K562 (cell line): ENCODE measurements around the gene PGBD1. TPM values are rescaled to one million over a fixed set of nuclear protein-coding genes. Genes with fewer than 3 reads are reported as not detected.

Source experiments
- ADNP ChIP-seq: fragments of 200-800 bp; sonication (Bioruptor generic); IDR thresholded peaks from 2 replicates; pipeline ENCODE4 v1.6.1; 2016; ENCODE audit warnings: missing genetic modification characterization, missing compliant biosample characterization
- FIP1L1 ChIP-seq: fragments of 200-400 bp; formaldehyde crosslinking; IDR thresholded peaks from 2 replicates; pipeline ENCODE4 v1.6.1; 2018; ENCODE audit warnings: mild to moderate bottlenecking, low read depth, low read length; ENCODE audit not compliant: poor library complexity, severe bottlenecking
- KDM5B ChIP-seq: fragments of 200-600 bp; sonication (generic); IDR thresholded peaks from 2 replicates; pipeline ENCODE4 v1.6.1; 2012; ENCODE audit warnings: low read depth, mild to moderate bottlenecking, moderate library complexity, low read length, control low read depth, inconsistent platforms; ENCODE audit not compliant: insufficient replicate concordance
- NCOA2 ChIP-seq, 2 experiments: fragments of 450-650 bp; IDR thresholded peaks; 2 replicates each; pipeline ENCODE4 v1.6.1; 2018; ENCODE audit warnings: mild to moderate bottlenecking in 2 of 2, moderate library complexity in 1 of 2; ENCODE audit not compliant: partially characterized antibody in 2 of 2
- PCBP2 ChIP-seq: fragments of 200-400 bp; formaldehyde crosslinking; IDR thresholded peaks from 2 replicates; pipeline ENCODE4 v1.6.1; 2018; ENCODE audit warnings: low read length, low read depth, mild to moderate bottlenecking, moderate library complexity; ENCODE audit not compliant: poor library complexity, severe bottlenecking
- POLR2G ChIP-seq: fragments of 200-400 bp; formaldehyde crosslinking; IDR thresholded peaks from 2 replicates; pipeline ENCODE4 v1.6.1; 2017; ENCODE audit warnings: low read depth, mild to moderate bottlenecking, antibody characterized with exemption, low read length, moderate library complexity
- PPARD ChIP-seq: fragments of 250-450 bp; sonication (Bioruptor Pico); IDR thresholded peaks from 2 replicates; pipeline ENCODE4 v1.8.0; 2022; ENCODE audit warnings: inconsistent platforms, mild to moderate bottlenecking, moderate library complexity
- ZNF143 ChIP-seq: sonication (generic); formaldehyde crosslinking; IDR thresholded peaks from 2 replicates; pipeline ENCODE4 v1.9.0; 2022; ENCODE audit warnings: mild to moderate bottlenecking, missing genetic modification reagents
- ZNF583 ChIP-seq: fragments of 250-450 bp; sonication (Bioruptor Pico); IDR thresholded peaks from 2 replicates; pipeline ENCODE4 v1.4.0; 2020
- ZNF79 ChIP-seq: fragments of 250-450 bp; sonication (Bioruptor Pico); IDR thresholded peaks from 2 replicates; pipeline ENCODE4 v1.4.0; 2020; ENCODE audit warnings: low read depth, mild to moderate bottlenecking, moderate library complexity
- polyA plus RNA-seq, 8 experiments: library from polyadenylated mRNA; depleted of rRNA in 4 of 8; stranded (reverse) in 5 of 8; unstranded in 3 of 8; fragments of >200 nt; fragmentation: Nextera tagmentation in 2 of 8; fragmentation: Illumina TruSeq in 1 of 8; extraction: Ambion mirVana in 2 of 8; extraction: Trizol in 1 of 8; gene quantifications; 2 replicates each; pipeline versions ENCODE4 v1.2.1 to v1.2.3, GENCODE V29; 2011 to 2014; ENCODE audit warnings: inconsistent platforms in 1 of 8, missing spikeins in 1 of 8
- total RNA-seq, 7 experiments: library from RNA; depleted of rRNA in 6 of 7; stranded (reverse); fragments of >200 nt in 6 of 7; fragmentation: Illumina TruSeq in 2 of 7; extraction: Trizol in 2 of 7; gene quantifications; 2 replicates each; pipeline versions ENCODE4 v1.2.1 to v1.2.3, GENCODE V29; 2011 to 2021; ENCODE audit warnings: low replicate concordance in 1 of 7
- TF ChIP-seq, protein P1 (sequence below), 2 experiments: fragments of 450-650 bp in 1 of 2; sonication (generic) in 1 of 2; formaldehyde crosslinking in 1 of 2; IDR thresholded peaks; 2 replicates each; pipeline versions ENCODE4 v1.7.1 to v1.9.0; 2016 to 2022; ENCODE audit warnings: inconsistent platforms in 1 of 2, mild to moderate bottlenecking in 1 of 2, missing genetic modification reagents in 1 of 2
- TF ChIP-seq, protein P2 (sequence below): IDR thresholded peaks from 3 replicates; pipeline ENCODE4 v1.6.1; 2011; ENCODE audit warnings: borderline replicate concordance, mild to moderate bottlenecking, moderate library complexity; ENCODE audit not compliant: insufficient read length; ENCODE audit errors: extremely low read depth

The PGBD1 gene
- total and polyA plus RNA-seq, 9 of the 15 experiments (the other 6 are each of a cell fraction or from before 2014, with no cell fraction given) = 3.3 to 9.0 (median 7.3) TPM

DNA sequence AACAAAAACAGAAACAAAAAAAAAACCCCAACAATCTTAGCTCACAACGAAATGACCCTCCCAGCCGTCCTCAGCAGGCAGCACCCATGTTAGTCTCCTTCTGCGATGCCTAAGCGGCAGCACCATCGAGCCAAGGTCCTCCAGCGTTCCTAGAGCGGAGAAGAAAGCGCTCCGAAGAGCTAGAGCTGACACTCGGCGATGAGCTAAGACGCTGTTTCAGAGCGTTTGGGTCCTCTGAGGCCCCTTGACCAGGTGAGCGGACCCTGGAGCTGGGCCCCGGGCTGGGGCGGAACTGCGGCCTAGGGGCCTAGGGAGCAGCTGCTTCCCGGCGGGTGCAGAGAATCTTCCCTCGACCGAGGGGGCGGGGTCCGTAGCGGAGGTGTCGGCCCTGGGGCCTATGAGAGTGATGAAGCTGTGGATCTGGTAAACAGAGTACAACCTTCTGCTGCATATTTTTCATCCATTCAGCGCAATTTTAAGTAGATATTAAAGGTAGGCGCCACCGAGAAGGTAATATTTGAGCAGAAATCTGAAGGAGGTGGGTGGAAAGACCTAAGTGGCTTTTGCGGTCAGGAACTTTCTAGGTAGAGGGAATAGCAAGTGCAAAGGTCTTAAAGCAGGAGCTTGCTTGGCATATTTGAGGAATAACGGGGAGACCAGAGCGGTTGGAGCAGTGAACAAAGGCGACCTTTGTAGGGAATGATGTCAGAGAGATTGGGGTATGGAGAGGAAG is 14.2 kb upstream of the PGBD1 start, which contains the start of gene ZSCAN26 (continued):
- TF ChIP-seq ZNF583 (CRISPR knock-in tag) (peak; percentile 82; the same call in 1 of the 2 replicates), FIP1L1 (no peak), POLR2G (peak; percentile 92), KDM5B (peak; percentile 93), PPARD (CRISPR knock-in tag) (no peak), ZNF79 (no peak), ZNF143 (CRISPR knock-in tag) (no peak), PCBP2 (no peak), NCOA2 (IDR thresholded peaks at IDR 0.05; ENCODE audit: partially characterized antibody in 2 of 2) (no peak), ADNP (tag) (no peak)
- TF ChIP-seq, protein P1, sequence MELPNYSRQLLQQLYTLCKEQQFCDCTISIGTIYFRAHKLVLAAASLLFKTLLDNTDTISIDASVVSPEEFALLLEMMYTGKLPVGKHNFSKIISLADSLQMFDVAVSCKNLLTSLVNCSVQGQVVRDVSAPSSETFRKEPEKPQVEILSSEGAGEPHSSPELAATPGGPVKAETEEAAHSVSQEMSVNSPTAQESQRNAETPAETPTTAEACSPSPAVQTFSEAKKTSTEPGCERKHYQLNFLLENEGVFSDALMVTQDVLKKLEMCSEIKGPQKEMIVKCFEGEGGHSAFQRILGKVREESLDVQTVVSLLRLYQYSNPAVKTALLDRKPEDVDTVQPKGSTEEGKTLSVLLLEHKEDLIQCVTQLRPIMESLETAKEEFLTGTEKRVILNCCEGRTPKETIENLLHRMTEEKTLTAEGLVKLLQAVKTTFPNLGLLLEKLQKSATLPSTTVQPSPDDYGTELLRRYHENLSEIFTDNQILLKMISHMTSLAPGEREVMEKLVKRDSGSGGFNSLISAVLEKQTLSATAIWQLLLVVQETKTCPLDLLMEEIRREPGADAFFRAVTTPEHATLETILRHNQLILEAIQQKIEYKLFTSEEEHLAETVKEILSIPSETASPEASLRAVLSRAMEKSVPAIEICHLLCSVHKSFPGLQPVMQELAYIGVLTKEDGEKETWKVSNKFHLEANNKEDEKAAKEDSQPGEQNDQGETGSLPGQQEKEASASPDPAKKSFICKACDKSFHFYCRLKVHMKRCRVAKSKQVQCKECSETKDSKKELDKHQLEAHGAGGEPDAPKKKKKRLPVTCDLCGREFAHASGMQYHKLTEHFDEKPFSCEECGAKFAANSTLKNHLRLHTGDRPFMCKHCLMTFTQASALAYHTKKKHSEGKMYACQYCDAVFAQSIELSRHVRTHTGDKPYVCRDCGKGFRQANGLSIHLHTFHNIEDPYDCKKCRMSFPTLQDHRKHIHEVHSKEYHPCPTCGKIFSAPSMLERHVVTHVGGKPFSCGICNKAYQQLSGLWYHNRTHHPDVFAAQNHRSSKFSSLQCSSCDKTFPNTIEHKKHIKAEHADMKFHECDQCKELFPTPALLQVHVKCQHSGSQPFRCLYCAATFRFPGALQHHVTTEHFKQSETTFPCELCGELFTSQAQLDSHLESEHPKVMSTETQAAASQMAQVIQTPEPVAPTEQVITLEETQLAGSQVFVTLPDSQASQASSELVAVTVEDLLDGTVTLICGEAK (IDR thresholded peaks at IDR 0.05) = peak; percentile 59
- TF ChIP-seq, protein P1 (CRISPR knock-in tag; IDR thresholded peaks at IDR 0.05) = no peak
- TF ChIP-seq, protein P2, sequence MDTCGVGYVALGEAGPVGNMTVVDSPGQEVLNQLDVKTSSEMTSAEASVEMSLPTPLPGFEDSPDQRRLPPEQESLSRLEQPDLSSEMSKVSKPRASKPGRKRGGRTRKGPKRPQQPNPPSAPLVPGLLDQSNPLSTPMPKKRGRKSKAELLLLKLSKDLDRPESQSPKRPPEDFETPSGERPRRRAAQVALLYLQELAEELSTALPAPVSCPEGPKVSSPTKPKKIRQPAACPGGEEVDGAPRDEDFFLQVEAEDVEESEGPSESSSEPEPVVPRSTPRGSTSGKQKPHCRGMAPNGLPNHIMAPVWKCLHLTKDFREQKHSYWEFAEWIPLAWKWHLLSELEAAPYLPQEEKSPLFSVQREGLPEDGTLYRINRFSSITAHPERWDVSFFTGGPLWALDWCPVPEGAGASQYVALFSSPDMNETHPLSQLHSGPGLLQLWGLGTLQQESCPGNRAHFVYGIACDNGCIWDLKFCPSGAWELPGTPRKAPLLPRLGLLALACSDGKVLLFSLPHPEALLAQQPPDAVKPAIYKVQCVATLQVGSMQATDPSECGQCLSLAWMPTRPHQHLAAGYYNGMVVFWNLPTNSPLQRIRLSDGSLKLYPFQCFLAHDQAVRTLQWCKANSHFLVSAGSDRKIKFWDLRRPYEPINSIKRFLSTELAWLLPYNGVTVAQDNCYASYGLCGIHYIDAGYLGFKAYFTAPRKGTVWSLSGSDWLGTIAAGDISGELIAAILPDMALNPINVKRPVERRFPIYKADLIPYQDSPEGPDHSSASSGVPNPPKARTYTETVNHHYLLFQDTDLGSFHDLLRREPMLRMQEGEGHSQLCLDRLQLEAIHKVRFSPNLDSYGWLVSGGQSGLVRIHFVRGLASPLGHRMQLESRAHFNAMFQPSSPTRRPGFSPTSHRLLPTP = no peak
